ENCODE measurements around the gene PMVK. TPM values are rescaled to one million over a fixed set of nuclear protein-coding genes. Genes with fewer than 3 reads are reported as not detected.

The PMVK gene
- total and polyA plus RNA-seq, 2 experiments from 2014 or later, result 23.8 to 95.4 TPM

DNA sequence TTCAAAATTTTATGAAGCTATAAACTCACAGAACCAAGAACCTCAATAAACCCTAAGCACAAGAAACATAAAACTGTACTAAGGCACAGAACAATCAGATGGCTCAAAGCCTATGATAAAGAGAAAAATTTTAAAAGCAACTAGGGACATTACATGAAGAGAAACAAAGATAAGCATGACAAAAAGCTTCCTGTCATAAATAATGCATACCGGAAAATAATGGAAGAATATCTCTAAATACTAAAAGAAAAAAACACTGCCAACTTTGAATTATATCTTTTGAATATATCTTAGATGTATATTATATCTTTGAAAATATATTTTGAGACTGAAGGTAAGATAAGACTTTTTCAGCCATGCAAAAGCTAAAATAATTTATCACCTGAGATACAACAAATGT lies 45.1 kb downstream of the PMVK start:
- H3K4me1 ChIP-seq (ENCODE audit: low read depth), result no peaks in the 10 kb centered on the region
- no peaks in the 10 kb centered on the region for H3K27me3 ChIP-seq
- DNase-seq (ENCODE audit: low read depth in 1 of 2, low spot score in 1 of 2), result no peak
- no peaks in the 10 kb centered on the region for H3K9me3 ChIP-seq (ENCODE audit: low read depth)
- H3K36me3 ChIP-seq, result no peaks in the 10 kb centered on the region
- no peak for TF ChIP-seq CTCF (IDR thresholded peaks at IDR 0.05; ENCODE audit: low read depth, low read length)
- H3K27ac ChIP-seq, result no peak overlapping the region
- H3K4me3 ChIP-seq, result no peak overlapping the region

- DNase-seq (ENCODE audit: low read depth in 1 of 2, low spot score in 1 of 2), result no peak
- Histone ChIP-seq H3K36me3 (no peaks in the 10 kb centered on the region), H3K4me1 (ENCODE audit: low read depth) (no peaks in the 10 kb centered on the region), H3K4me3 (no peak overlapping the region), H3K27me3 (no peaks in the 10 kb centered on the region), H3K27ac (no peak overlapping the region), H3K9me3 (ENCODE audit: low read depth) (no peaks in the 10 kb centered on the region)
- no peak for TF ChIP-seq CTCF (IDR thresholded peaks at IDR 0.05; ENCODE audit: low read depth, low read length)
Measured at GRCh38 chr1:154888757-154889156, 47.8 kb downstream of the PMVK start.

DNA sequence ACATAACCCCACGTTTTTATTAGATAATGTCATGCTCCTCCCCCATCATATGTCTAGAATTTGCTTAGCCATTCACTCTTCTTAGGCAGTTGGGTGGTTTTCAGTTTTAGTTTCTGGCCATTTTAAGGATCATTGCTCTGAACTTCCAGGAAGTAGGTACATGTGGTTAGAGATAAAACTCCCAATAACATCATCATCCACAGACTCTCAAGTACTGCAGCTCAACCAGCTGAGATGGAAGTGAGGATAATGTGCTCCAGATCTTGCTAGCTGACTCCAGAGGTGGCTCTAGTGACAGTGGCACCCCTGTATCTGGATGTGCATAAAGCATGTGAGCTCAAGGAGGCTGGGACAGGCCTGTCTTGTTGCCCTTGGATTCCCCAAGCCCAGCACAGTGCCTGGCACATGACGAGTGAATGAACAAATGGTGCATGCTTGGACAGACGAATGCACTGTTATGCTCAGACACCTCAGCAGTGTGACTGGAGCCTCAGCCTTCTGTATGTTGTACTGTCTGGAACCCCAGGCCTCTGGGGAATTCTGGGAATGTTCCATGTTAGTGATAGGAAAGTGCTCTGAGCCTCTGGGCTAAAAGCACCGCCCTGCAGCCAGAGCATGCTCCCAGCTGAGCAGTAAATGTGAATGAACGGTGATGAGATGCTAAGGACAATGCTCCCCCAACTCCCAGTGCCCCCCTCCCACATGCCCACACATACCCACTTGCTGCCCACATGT lies 50.1 kb downstream of the PMVK start:
- Histone ChIP-seq H3K4me3 (no peak overlapping the region), H3K27ac (no peak overlapping the region), H3K36me3 (no peaks in the 10 kb centered on the region), H3K27me3 (no peaks in the 10 kb centered on the region), H3K4me1 (ENCODE audit: low read depth) (no peaks in the 10 kb centered on the region), H3K9me3 (ENCODE audit: low read depth) (no peaks in the 10 kb centered on the region)
- no peak for TF ChIP-seq CTCF (IDR thresholded peaks at IDR 0.05; ENCODE audit: low read depth, low read length)
- DNase-seq (ENCODE audit: low read depth in 1 of 2, low spot score in 1 of 2), result no peak

- Histone ChIP-seq H3K4me3 (no peak overlapping the region), H3K9me3 (ENCODE audit: low read depth) (no peaks in the 10 kb centered on the region), H3K27me3 (no peaks in the 10 kb centered on the region), H3K36me3 (no peaks in the 10 kb centered on the region), H3K4me1 (ENCODE audit: low read depth) (no peaks in the 10 kb centered on the region), H3K27ac (no peak overlapping the region)
- no peak for TF ChIP-seq CTCF (IDR thresholded peaks at IDR 0.05; ENCODE audit: low read depth, low read length)
- no peak for DNase-seq (ENCODE audit: low read depth in 1 of 2, low spot score in 1 of 2)
Measured at GRCh38 chr1:154884869-154885701, 51.4 kb downstream of the PMVK start.

GRCh38 chr1:154883919-154884868 lies 52.3 kb downstream of the PMVK start:
- no peak overlapping the region for H3K27ac ChIP-seq
- no peak for TF ChIP-seq CTCF (IDR thresholded peaks at IDR 0.05; ENCODE audit: low read depth, low read length)
- no peaks in the 10 kb centered on the region for H3K4me1 ChIP-seq (ENCODE audit: low read depth)
- no peaks in the 10 kb centered on the region for H3K27me3 ChIP-seq
- DNase-seq (ENCODE audit: low read depth in 1 of 2, low spot score in 1 of 2), result no peak
- no peak overlapping the region for H3K4me3 ChIP-seq
- no peaks in the 10 kb centered on the region for H3K36me3 ChIP-seq
- no peaks in the 10 kb centered on the region for H3K9me3 ChIP-seq (ENCODE audit: low read depth)

Data from cardiac muscle cell (in vitro differentiated cells and primary cell).